AG10803 (cell line): ENCODE results near the gene CBFA2T3.
A peak's percentile ranks its signal among the peaks of the same experiment; 100 is the strongest.
"Not testable (repeated sequence)": the region's sequence is repeated elsewhere in the genome, so short reads cannot be mapped to it uniquely, and the experiment has no call there.

Experiments used
- DNase-seq: peaks from one replicate; pipeline ENCODE4 v3.0.0; 2010; ENCODE audit warnings: low read depth
- H3K4me3 ChIP-seq: 2 replicates; pipeline ENCODE4 v1.5.1; 2011; ENCODE audit warnings: mild to moderate bottlenecking, low read length, control low read depth
- TF ChIP-seq, protein P1 (sequence below): conservative IDR thresholded peaks from 2 replicates; pipeline ENCODE4 v1.5.1; 2011; ENCODE audit warnings: mild to moderate bottlenecking, low read length, control low read depth, inconsistent platforms

Gene CBFA2T3

GRCh38 chr16:89022051-89022836, 45.2 kb upstream of the CBFA2T3 start:
- no peak for DNase-seq
- TF ChIP-seq, protein P1, sequence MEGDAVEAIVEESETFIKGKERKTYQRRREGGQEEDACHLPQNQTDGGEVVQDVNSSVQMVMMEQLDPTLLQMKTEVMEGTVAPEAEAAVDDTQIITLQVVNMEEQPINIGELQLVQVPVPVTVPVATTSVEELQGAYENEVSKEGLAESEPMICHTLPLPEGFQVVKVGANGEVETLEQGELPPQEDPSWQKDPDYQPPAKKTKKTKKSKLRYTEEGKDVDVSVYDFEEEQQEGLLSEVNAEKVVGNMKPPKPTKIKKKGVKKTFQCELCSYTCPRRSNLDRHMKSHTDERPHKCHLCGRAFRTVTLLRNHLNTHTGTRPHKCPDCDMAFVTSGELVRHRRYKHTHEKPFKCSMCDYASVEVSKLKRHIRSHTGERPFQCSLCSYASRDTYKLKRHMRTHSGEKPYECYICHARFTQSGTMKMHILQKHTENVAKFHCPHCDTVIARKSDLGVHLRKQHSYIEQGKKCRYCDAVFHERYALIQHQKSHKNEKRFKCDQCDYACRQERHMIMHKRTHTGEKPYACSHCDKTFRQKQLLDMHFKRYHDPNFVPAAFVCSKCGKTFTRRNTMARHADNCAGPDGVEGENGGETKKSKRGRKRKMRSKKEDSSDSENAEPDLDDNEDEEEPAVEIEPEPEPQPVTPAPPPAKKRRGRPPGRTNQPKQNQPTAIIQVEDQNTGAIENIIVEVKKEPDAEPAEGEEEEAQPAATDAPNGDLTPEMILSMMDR: no peak
- H3K4me3 ChIP-seq: no peak overlapping the region

DNA sequence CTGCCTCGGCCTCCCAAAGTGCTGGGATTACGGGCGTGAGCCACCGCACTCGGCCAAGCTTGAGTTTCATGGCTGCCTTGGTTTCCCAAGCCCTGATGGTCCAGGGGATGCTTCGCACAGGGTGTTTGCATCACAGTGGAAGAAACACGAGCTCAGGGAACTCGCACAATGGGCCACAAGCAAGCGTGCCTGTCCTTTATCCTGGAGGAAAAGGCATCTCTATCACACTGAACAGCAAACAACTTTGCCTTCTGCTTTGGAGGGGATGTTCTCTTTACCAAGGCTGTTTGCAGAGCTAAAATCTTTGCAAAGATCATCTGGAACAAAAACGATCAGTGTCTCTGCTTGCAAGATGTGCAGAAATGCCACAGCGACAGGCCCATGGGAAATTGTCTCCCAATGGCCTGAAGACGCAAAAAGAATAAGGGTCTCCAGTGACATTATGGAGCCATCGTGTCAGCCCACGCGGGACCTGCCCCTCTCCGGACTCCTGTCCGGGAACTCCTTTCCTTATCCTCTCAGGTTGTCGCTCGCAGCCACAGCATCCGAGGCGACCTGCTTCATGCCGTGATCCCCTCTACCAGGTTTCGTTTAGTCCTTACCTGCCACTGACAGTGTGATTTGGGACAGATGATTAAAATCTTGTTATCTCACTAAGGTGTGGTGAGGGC, 44.1 kb upstream of the CBFA2T3 start:
- TF ChIP-seq, protein P1: no peak
- DNase-seq: no peak
- H3K4me3 ChIP-seq: no peak overlapping the region

- H3K4me3 ChIP-seq: no peak overlapping the region
- TF ChIP-seq, protein P1: no peak
- no peak for DNase-seq
These were observed 43.3 kb upstream of the CBFA2T3 start for GRCh38 chr16:89020068-89020924.

- TF ChIP-seq, protein P1: no peak
- H3K4me3 ChIP-seq: no peak overlapping the region
- DNase-seq: no peak
These were observed 42.5 kb upstream of the CBFA2T3 start for GRCh38 chr16:89019511-89019910.

DNA sequence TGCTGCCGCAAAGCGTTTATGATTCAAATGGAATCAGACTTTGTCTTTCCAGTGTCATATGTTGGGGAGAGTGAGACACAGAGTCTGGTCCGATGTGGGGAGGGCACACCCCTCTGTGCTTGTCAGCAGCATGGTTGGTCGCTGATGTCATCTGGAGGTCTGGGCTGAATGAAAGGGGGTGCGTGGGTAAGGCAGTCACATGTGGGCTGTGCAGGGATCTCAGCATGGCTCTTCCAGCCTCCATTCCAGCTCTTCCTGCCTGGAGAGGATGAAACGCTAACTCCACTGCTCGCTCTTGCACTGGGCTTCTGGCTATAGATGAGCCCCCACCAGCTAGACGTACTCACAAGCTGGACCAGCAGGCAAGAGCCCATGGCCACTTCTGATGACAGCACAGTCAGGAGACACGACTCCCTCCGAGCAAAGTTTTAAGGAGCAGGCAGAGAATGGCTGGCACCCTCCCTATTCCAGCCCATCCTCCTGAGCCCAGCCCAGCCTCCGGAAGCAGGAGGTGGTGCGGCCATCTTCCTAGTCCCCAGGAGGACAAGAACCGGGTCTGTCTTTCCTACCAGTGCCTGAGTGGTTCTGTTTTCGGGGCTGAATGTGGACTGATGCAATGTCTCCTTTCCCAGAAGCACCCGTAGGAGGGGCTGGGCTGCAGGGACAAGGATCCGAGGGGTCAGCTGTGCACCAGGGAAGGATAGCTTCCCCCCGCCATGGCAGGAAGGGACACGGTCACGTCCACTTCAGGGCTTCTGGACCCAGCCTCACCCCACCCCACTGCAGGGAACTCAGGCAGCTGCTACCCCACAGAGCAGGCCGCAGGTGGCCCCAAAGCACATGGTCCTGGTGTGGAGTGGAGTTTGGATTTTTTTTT, 41.5 kb upstream of the CBFA2T3 start:
- TF ChIP-seq, protein P1: no peak
- peak; percentile 64 for DNase-seq
- peak overlapping the region; percentile 48 for H3K4me3 ChIP-seq

DNA sequence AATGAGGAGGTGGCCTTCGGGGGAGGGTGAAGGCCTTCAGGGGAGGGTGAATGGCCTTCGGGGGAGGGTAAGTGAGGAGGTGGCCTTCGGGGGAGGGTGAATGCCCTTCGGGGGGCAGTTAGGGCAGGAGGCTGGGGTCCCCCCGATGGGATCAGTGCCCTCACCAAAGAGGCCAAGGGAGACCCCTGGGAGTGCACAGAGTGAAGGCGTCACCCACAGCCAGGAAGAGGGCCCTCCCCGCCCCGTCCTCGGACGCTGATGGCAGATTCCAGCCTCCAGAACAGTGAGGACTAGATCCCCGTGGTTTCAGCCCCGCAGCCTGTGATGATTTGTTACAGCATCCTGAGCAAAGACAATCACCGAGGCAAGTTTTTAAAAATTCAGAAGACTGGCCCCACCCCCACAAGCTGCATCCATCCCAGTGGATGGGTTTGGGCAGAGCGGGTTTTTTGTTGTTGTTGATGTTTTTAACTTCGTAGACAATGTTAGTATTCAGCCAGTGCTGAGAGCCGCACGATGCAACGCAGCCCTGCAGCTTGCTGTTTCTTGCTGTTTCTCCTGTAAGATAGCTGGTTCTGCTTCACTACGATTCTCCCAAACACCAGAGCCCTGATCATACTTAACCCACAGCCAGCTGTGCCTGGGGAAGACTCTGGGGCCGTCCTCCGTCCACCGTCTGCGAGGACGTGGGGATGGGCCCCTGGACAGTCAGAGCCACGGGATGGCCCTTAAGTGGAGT, 40.7 kb upstream of the CBFA2T3 start:
- peak overlapping the region; percentile 48 for H3K4me3 ChIP-seq
- no peak for DNase-seq
- TF ChIP-seq, protein P1: no peak

GRCh38 chr16:89016561-89016960, 39.6 kb upstream of the CBFA2T3 start:
- H3K4me3 ChIP-seq, DNase-seq: not testable (repeated sequence)
